Esophagus squamous epithelium (tissue), 5 donors: ENCODE measurements around the gene CHERP. TPM values are rescaled to one million over a fixed set of nuclear protein-coding genes. Genes with fewer than 3 reads are reported as not detected.

ENCODE experiments used
- DNase-seq: peaks from one replicate; lab custom pipeline; 2025; lab: John Stamatoyannopoulos, UW
- H3K27ac ChIP-seq, 4 donors: fragments of 200-600 bp; sonication (generic); one replicate each; pipeline ENCODE4 v1.5.1; 2016 to 2019; ENCODE audit warnings: mild to moderate bottlenecking in 1 of 4
- H3K27me3 ChIP-seq, 4 donors: fragments of 200-600 bp; sonication (generic); 1 replicate in 3 of 4; 2 replicates in 1 of 4; pipeline versions ENCODE4 v1.5.1 to v1.6.0; 2017 to 2021; ENCODE audit warnings: antibody characterized with exemption in 1 of 4
- H3K36me3 ChIP-seq, 3 donors: fragments of 200-600 bp; sonication (generic); one replicate each; pipeline ENCODE4 v1.5.1; 2016 to 2019
- H3K4me1 ChIP-seq, 3 donors: fragments of 200-600 bp; sonication (generic); one replicate each; pipeline ENCODE4 v1.5.1; 2017 to 2019
- H3K4me3 ChIP-seq, 4 donors: fragments of 200-600 bp; sonication (generic); 1 replicate in 3 of 4; 2 replicates in 1 of 4; pipeline ENCODE4 v1.5.1; 2016 to 2019; ENCODE audit warnings: mild to moderate bottlenecking in 2 of 4, moderate library complexity in 1 of 4
- H3K9me3 ChIP-seq, 3 donors: fragments of 200-600 bp; sonication (generic); one replicate each; pipeline ENCODE4 v1.5.1; 2016 to 2019
- CTCF ChIP-seq, 6 experiments: fragments of 450-650 bp in 4 of 6; fragments of 200-600 bp in 2 of 6; sonication (generic) in 2 of 6; IDR thresholded peaks; one replicate each; pipeline ENCODE4 v1.5.1; 2016 to 2019; ENCODE audit warnings: antibody characterized with exemption in 6 of 6, mild to moderate bottlenecking in 4 of 6, moderate library complexity in 4 of 6
- POLR2A ChIP-seq, 4 donors: fragments of 450-650 bp; IDR thresholded peaks; one replicate each; pipeline ENCODE4 v1.6.1; 2017; ENCODE audit warnings: antibody characterized with exemption in 4 of 4, mild to moderate bottlenecking in 4 of 4, moderate library complexity in 3 of 4
- WGBS, 2 donors: methylation state at CpG; one replicate each; pipeline ENCODE4 v1.1.5; 2018; 5-methylcytosine and 5-hydroxymethylcytosine counted together
- intact Hi-C: fragments of 100-400 bp; cut with DNase I; formaldehyde crosslinking; loops from one replicate; pipeline ENCODE4 v1.15.0; 2022
- total RNA-seq, 4 donors: library from RNA; depleted of rRNA; stranded (reverse); fragments of >200 nt; gene quantifications; one replicate each; pipeline ENCODE4 v1.1.0, GENCODE V29; 2016
- donor health status: DM: yes; HTN: yes; CAD: no.

Gene CHERP
- total RNA-seq, 4 donors from 2014 or later, result 5.5 to 11.8 (median 9.6) TPM

DNA sequence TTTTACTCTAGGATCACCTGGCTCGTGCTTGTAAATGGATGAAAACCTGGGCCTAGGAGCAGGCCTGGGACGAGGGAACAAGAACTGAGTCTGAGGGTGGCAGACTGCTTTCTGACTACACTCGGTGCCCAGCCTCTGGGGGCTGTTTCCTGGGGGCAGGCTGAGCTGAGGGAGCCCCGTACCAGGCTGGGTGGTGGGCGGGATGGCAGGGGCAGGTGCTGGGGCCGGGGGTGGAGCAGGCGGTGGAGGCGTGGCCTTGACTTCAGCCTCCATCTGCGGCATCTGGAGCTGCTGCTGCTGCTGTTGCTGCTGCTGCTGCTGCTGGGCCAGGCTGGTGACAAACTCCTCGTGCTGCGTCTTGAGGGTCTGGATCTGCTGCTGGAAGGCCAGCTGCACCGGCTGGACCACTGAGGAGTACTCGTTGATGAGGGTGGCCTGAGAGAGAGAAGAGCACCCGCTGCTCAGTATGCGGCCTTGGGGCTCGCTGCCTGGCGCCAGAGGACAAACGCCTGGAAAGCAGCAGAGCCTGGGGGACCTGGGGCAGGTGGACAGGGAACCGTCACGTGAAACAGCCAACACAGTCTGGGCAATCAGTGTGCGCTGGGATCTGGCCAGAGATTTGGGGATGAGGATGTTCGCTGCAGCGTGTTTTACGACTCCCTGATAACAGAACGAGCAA, 12.6 kb downstream of the CHERP start:
- Histone ChIP-seq H3K36me3 (peaks cover 68 to 100% (median 92%) of the 10 kb centered on the region in 3 donors), H3K27ac (no peak overlapping the region), H3K9me3 (no peaks in the 10 kb centered on the region), H3K27me3 (no peaks in the 10 kb centered on the region), H3K4me1 (peaks cover 0 to 9% (median 0%) of the 10 kb centered on the region in 3 donors), H3K4me3 (no peak overlapping the region)
- intact Hi-C loops, result no loop called here
- DNase-seq, result no peak
- TF ChIP-seq POLR2A (IDR thresholded peaks at IDR 0.05) (no peak), CTCF (IDR thresholded peaks at IDR 0.05) (no peak)
- WGBS, 2 donors, result 93 to 95% methylated on average over 8 to 12 of the region's 25 CpGs

DNA sequence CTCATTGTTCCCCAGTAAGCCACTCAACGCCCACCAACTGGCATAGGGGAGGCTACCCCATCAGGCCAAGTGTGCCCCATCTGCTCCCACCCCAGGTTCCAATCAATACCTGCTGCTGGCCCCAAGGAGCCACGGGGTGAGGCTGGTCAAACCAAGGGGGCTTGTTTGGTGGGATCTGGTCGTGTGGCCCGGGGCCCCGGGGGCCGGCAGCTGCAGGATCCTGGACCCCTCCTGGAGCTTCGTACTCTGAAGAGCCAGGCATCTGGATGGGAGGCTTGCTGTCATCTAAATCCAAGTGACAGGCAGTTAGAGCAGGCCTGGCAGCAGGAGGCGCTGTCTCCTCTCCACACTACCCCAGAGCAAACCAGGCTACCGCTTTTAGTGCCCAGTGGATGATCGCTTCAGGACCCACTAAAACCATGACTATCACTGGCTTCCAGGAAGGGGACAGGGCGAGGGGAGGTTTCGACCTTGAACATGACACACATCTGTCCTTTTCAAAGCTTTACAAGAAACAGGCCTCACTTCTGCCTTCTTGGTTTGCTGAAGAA, 14.2 kb downstream of the CHERP start:
- H3K36me3 ChIP-seq, result peaks cover 65 to 100% (median 92%) of the 10 kb centered on the region in 3 donors
- no peak overlapping the region for H3K27ac ChIP-seq
- no peak for DNase-seq
- no peaks in the 10 kb centered on the region for H3K9me3 ChIP-seq
- H3K4me3 ChIP-seq, result no peak overlapping the region
- whole genome bisulfite sequencing, 2 donors, result 94 to 100% methylated on average over 3 to 4 of the region's 12 CpGs
- H3K27me3 ChIP-seq, result no peaks in the 10 kb centered on the region
- H3K4me1 ChIP-seq, result peaks cover 0 to 9% (median 0%) of the 10 kb centered on the region in 3 donors
- intact Hi-C loops, result no loop called here
- TF ChIP-seq POLR2A (IDR thresholded peaks at IDR 0.05) (no peak), CTCF (IDR thresholded peaks at IDR 0.05) (peak in 4 of 6 experiments; percentile 9 to 40 (median 20))

DNA sequence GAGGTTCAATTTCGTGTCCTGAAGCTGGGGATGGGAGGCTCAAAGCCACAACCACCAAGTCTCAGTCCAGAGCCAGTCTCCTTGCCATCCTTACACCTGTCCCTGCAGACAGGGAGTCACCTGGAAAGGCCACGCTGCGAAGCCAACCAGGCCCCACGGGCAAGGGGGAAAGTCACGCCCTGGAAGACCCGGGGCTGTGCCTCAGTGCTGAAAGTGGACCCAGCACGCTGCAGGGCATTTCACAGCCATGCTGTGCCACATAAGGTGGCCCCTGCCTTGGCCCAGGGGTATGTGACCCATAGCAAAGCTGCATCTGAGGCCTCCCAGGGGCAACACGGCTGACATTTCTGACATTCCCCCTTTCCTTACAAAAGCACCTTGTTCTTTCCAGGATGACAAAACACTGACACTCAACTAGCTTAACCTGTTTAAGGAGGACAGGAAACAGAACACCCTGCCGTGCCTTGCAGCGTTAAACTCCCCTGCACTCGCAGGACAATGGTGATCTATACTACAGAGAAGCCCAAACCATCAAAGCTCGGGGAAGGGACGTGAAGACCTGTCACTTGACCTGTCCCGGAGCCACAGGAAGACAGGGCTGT, 14.8 kb downstream of the CHERP start:
- 64 to 74% methylated on average over 4 to 9 of the region's 14 CpGs for WGBS, 2 donors
- Histone ChIP-seq H3K4me3 (no peak overlapping the region), H3K36me3 (peaks cover 65 to 100% (median 92%) of the 10 kb centered on the region in 3 donors), H3K9me3 (no peaks in the 10 kb centered on the region), H3K4me1 (peaks cover 0 to 9% (median 0%) of the 10 kb centered on the region in 3 donors), H3K27ac (peak overlapping the region in 1 of 4 donors; percentile 5), H3K27me3 (no peaks in the 10 kb centered on the region)
- TF ChIP-seq POLR2A (IDR thresholded peaks at IDR 0.05), result no peak
- DNase-seq, result no peak
- intact Hi-C loops, result no loop called here

- H3K36me3 ChIP-seq, result peaks cover 63 to 100% (median 85%) of the 10 kb centered on the region in 3 donors
- peaks cover 0 to 9% (median 0%) of the 10 kb centered on the region in 3 donors for H3K4me1 ChIP-seq
- no peak overlapping the region for H3K4me3 ChIP-seq
- no peaks in the 10 kb centered on the region for H3K9me3 ChIP-seq
- TF ChIP-seq POLR2A (IDR thresholded peaks at IDR 0.05) (no peak), CTCF (IDR thresholded peaks at IDR 0.05) (no peak)
- no peak overlapping the region for H3K27ac ChIP-seq
- intact Hi-C loops, result no loop called here
- no peaks in the 10 kb centered on the region for H3K27me3 ChIP-seq
- 93 to 100% methylated on average over 1 to 2 of the region's 29 CpGs for WGBS, 2 donors
- DNase-seq, result no peak
These were observed 16.3 kb downstream of the CHERP start for GRCh38 chr19:16525751-16526481.

- intact Hi-C loops, result no loop called here
- H3K27ac ChIP-seq, result no peak overlapping the region
- DNase-seq, result no peak
- WGBS, 2 donors, result 93 to 94% methylated on average over 6 to 17 of the region's 54 CpGs
- H3K36me3 ChIP-seq, result peaks cover 63 to 100% (median 82%) of the 10 kb centered on the region in 3 donors
- H3K9me3 ChIP-seq, result no peaks in the 10 kb centered on the region
- no peaks in the 10 kb centered on the region for H3K27me3 ChIP-seq
- H3K4me3 ChIP-seq, result no peak overlapping the region
- peaks cover 0 to 9% (median 0%) of the 10 kb centered on the region in 3 donors for H3K4me1 ChIP-seq
- TF ChIP-seq POLR2A (IDR thresholded peaks at IDR 0.05) (no peak), CTCF (IDR thresholded peaks at IDR 0.05) (no peak)
These were observed 17.1 kb downstream of the CHERP start for GRCh38 chr19:16524991-16525734.
